ENCODE data around the gene SYCP2L. TPM values are rescaled to one million over a fixed set of nuclear protein-coding genes. Genes with fewer than 3 reads are reported as not detected.
"Not testable (repeated sequence)": the region's sequence is repeated elsewhere in the genome, so short reads cannot be mapped to it uniquely, and the experiment has no call there.

Gene SYCP2L
- total RNA-seq, 2 donors from 2014 or later, result 0.63 to 1.4 TPM

DNA sequence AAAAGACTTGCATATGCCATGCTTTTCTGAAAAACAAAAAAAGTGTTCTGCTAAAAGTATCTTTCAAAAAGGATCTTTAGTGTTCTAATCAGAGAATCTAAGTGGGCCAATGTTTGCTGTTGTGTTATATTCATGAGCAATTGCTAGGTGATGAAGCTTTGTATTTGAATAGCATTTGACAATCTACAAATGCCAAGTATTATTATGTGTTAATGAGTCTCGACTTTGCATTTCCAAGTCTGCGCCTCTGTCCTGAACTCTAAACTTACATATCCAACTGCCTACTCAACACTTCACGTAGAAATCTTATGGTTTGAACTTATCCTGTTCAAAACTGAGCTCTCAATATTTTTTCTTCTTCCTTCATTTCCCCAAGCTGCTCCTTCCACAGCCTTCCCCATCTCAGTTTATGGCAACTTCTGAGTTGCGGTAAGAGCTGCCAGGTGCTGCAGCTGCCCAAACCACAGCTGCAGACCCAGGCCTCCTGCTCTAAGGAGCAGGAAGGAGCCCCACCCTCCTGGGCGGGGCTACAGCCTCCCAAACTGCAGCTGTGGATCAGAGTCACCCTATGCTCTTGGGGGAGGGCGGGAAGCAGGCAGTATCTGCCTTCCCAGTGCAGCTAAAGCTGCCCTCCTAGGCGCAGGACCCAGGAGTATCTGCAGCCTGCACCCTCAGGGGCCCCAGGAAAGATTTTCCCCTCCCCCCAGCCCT is 31.8 kb upstream of the SYCP2L start:
- Histone ChIP-seq H3K36me3 (peaks cover 2% of the 10 kb centered on the region), H3K4me1 (ENCODE audit: control insufficient read depth in 1 of 2, low read depth in 2 of 2) (no peaks in the 10 kb centered on the region), H3K9me3 (peaks cover 10% of the 10 kb centered on the region), H3K27me3 (replicated peaks; ENCODE audit: insufficient read depth) (no peaks in the 10 kb centered on the region), H3K4me3 (no peak overlapping the region), H3K27ac (no peak overlapping the region)
- TF ChIP-seq, protein P1, sequence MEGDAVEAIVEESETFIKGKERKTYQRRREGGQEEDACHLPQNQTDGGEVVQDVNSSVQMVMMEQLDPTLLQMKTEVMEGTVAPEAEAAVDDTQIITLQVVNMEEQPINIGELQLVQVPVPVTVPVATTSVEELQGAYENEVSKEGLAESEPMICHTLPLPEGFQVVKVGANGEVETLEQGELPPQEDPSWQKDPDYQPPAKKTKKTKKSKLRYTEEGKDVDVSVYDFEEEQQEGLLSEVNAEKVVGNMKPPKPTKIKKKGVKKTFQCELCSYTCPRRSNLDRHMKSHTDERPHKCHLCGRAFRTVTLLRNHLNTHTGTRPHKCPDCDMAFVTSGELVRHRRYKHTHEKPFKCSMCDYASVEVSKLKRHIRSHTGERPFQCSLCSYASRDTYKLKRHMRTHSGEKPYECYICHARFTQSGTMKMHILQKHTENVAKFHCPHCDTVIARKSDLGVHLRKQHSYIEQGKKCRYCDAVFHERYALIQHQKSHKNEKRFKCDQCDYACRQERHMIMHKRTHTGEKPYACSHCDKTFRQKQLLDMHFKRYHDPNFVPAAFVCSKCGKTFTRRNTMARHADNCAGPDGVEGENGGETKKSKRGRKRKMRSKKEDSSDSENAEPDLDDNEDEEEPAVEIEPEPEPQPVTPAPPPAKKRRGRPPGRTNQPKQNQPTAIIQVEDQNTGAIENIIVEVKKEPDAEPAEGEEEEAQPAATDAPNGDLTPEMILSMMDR (IDR thresholded peaks at IDR 0.05), result no peak
- DNase-seq (ENCODE audit: low spot score), result no peak
- no peak for ATAC-seq (ENCODE audit: insufficient number of reproducible peaks, low FRiP score, low read depth)

DNA sequence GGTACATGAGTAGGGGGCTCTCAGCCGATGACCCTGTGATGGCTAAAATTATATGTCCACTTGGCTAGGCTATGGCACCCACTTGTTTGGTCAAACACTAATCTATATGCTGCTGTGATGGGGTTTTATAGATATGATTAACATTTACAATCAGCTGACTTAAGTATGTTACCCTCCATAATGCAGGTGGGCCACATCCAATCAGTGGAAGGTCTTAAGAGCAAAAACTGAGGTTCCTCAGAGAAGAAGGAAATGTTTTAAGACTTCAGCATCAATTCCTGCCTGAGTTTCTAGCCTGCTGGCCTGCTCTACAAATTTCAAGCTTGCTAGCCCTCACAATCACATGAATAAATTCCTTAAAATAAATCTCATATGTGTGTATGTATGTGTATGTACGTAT is 29.6 kb upstream of the SYCP2L start:
- no peaks in the 10 kb centered on the region for H3K27me3 ChIP-seq (replicated peaks; ENCODE audit: insufficient read depth)
- ATAC-seq (ENCODE audit: insufficient number of reproducible peaks, low FRiP score, low read depth) (no peak), DNase-seq (ENCODE audit: low spot score) (no peak)
- H3K9me3 ChIP-seq, result peaks cover 10% of the 10 kb centered on the region
- peaks cover 2% of the 10 kb centered on the region for H3K36me3 ChIP-seq
- no peaks in the 10 kb centered on the region for H3K4me1 ChIP-seq (ENCODE audit: control insufficient read depth in 1 of 2, low read depth in 2 of 2)
- H3K4me3 ChIP-seq, result no peak overlapping the region
- H3K27ac ChIP-seq, result no peak overlapping the region
- TF ChIP-seq, protein P1 (IDR thresholded peaks at IDR 0.05), result no peak

DNA sequence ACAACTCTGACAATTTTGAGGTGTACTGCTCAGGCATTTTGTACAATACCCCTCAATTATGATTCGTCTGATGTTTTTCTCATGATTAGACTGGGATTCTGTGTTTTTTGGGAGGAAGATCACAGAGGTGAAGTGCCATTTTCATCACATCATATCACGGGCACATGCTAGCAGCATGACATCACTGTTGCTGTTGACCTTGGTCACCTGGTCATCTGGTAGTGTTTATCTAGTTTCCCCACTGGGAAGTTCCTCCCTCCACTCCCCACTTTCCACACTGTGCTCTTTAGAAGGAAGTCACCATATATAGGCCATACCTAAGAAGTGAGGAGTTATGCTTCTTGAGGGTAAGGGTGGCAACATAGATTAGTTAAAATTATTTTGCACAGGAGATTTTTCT is 25.8 kb upstream of the SYCP2L start:
- Histone ChIP-seq H3K27me3 (replicated peaks; ENCODE audit: insufficient read depth) (no peaks in the 10 kb centered on the region), H3K9me3 (no peaks in the 10 kb centered on the region), H3K4me1 (ENCODE audit: control insufficient read depth in 1 of 2, low read depth in 2 of 2) (no peaks in the 10 kb centered on the region), H3K27ac (no peak overlapping the region), H3K36me3 (no peaks in the 10 kb centered on the region), H3K4me3 (no peak overlapping the region)
- DNase-seq (ENCODE audit: low spot score), result no peak
- no peak for ATAC-seq (ENCODE audit: insufficient number of reproducible peaks, low FRiP score, low read depth)
- TF ChIP-seq, protein P1 (IDR thresholded peaks at IDR 0.05), result no peak

DNA sequence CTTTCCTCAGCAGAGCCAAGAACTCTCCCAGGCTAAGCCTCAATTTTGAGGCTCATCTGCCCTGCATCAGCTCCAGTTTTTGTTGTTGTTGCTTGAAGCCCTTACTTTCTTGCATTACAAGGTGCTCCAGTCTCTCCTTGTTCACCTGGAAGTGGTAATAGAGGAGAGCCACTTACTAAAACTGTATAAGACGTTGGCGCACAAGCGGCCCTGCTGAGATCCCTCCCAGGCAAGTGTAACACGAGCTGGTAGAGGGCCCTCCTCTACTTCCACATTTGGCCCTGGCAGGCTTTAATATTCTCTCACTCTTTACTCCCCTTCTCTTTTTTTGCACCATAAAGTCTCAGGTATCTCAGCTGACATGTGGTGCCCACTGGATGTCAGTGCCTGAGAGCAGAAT is 24.5 kb upstream of the SYCP2L start:
- no peaks in the 10 kb centered on the region for H3K9me3 ChIP-seq
- TF ChIP-seq, protein P1 (IDR thresholded peaks at IDR 0.05), result no peak
- DNase-seq (ENCODE audit: low spot score) (no peak), ATAC-seq (ENCODE audit: insufficient number of reproducible peaks, low FRiP score, low read depth) (no peak)
- no peaks in the 10 kb centered on the region for H3K27me3 ChIP-seq (replicated peaks; ENCODE audit: insufficient read depth)
- no peak overlapping the region for H3K27ac ChIP-seq
- no peaks in the 10 kb centered on the region for H3K4me1 ChIP-seq (ENCODE audit: control insufficient read depth in 1 of 2, low read depth in 2 of 2)
- no peak overlapping the region for H3K4me3 ChIP-seq
- no peaks in the 10 kb centered on the region for H3K36me3 ChIP-seq

- not testable (repeated sequence) for DNase-seq (ENCODE audit: low spot score); H3K4me3 ChIP-seq; H3K36me3 ChIP-seq; H3K27me3 ChIP-seq (replicated peaks; ENCODE audit: insufficient read depth); H3K27ac ChIP-seq; H3K4me1 ChIP-seq (ENCODE audit: control insufficient read depth in 1 of 2, low read depth in 2 of 2); H3K9me3 ChIP-seq; ATAC-seq (ENCODE audit: insufficient number of reproducible peaks, low FRiP score, low read depth)
Measured at GRCh38 chr6:10863031-10863430, 23.8 kb upstream of the SYCP2L start.

GRCh38 chr6:10866709-10867108 is 20.1 kb upstream of the SYCP2L start:
- DNase-seq (ENCODE audit: low spot score); H3K4me1 ChIP-seq (ENCODE audit: control insufficient read depth in 1 of 2, low read depth in 2 of 2); H3K27me3 ChIP-seq (replicated peaks; ENCODE audit: insufficient read depth); H3K9me3 ChIP-seq; H3K27ac ChIP-seq; H3K36me3 ChIP-seq; H3K4me3 ChIP-seq; ATAC-seq (ENCODE audit: insufficient number of reproducible peaks, low FRiP score, low read depth): not testable (repeated sequence)
